ENCODE results near the gene NHS. TPM values are rescaled to one million over a fixed set of nuclear protein-coding genes. Genes with fewer than 3 reads are reported as not detected.

Gene NHS
- total and polyA plus RNA-seq, 2 of the 13 experiments (the other 11 are each of a cell fraction or from before 2014, with no cell fraction given) = 0.02 TPM; not detected in 1

DNA sequence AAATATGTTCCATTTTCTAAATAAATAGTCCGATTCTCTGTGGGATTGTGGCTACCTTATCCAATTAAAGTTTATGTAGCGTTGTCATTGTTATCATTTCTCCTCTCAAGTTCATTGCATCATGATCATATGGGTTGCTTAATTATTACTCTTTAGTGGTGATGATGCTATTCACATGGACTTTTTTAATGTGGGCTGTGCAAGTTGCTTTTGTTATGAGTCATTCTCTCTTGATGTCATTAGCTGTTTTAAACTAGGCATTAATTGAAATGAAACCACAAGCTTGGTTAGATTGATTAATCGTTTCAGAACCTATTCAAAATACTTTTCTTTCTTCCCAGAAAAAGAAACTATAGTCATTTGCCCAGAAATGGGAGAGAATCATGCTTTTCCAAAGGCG is 38.2 kb downstream of the NHS start:
- 41% methylated on average over 4 of the region's 4 CpGs for WGBS (ENCODE audit: low lambda C conversion rate)
- Histone ChIP-seq H3K9me3 (ENCODE audit: low read length) (no peaks in the 10 kb centered on the region), H3K4me3 (replicated peaks in 1 of 3; ENCODE audit: insufficient read depth in 1 of 3, low read depth in 2 of 3, low read length in 3 of 3) (no peak overlapping the region), H2AFZ (ENCODE audit: low read length) (no peak overlapping the region), H3K79me2 (ENCODE audit: insufficient read depth, low read length) (no peaks in the 10 kb centered on the region), H3K27me3 (ENCODE audit: control insufficient read depth in 1 of 2, insufficient read depth in 2 of 2, low read length in 2 of 2) (no peaks in the 10 kb centered on the region), H3K4me2 (ENCODE audit: low read depth, low read length) (no peak overlapping the region), H3K27ac (ENCODE audit: extremely low read length, insufficient read depth, low read length) (no peak overlapping the region), H3K4me1 (ENCODE audit: insufficient read depth, low read length) (no peaks in the 10 kb centered on the region), H3K9ac (ENCODE audit: insufficient read depth, low read depth, low read length) (no peak overlapping the region), H3K36me3 (replicated peaks in 1 of 2; ENCODE audit: control insufficient read depth in 1 of 2, insufficient read depth in 2 of 2, low read length in 2 of 2) (no peaks in the 10 kb centered on the region), H4K20me1 (ENCODE audit: insufficient read depth, low read length) (no peaks in the 10 kb centered on the region)
- ATAC-seq (no peak), DNase-seq (ENCODE audit: low spot score) (no peak), FAIRE-seq (no peak)
- intact Hi-C loops (cut with micrococcal nuclease; ENCODE audit: unreplicated experiment) (no loop called here), in situ Hi-C loops (cut with HindIII; ENCODE audit: extremely low pct_ligation_motif_present, low pct_unique_long_range_greater_than_20kb) (no loop called here)
- POLR2A ChIA-PET = interaction anchor here (0.6 kb wide), 1 partner anchor 1303 kb away, joined by 4 read pairs; no protein-coding TSS in a partner anchor
- BruUV-seq (replicated peaks) = no TSS peak
- CTCF ChIA-PET (ENCODE audit: low intra/inter-chr PET ratio, low total read pairs) = no interaction called here
- TF ChIP-seq KAT2B (IDR thresholded peaks at IDR 0.05; ENCODE audit: borderline replicate concordance, low read depth, low read length) (no peak), ZNF17 (CRISPR knock-in tag; IDR thresholded peaks at IDR 0.05) (no peak), ZNF547 (CRISPR knock-in tag; IDR thresholded peaks at IDR 0.05) (no peak), DRAP1 (CRISPR knock-in tag; IDR thresholded peaks at IDR 0.05) (no peak), RBM22 (optimal IDR thresholded peaks at IDR 0.05; ENCODE audit: low read length) (no peak), GLI4 (CRISPR knock-in tag; IDR thresholded peaks at IDR 0.05; ENCODE audit: borderline replicate concordance) (no peak), SMC3 (IDR thresholded peaks at IDR 0.05; ENCODE audit: low read length) (no peak), RARG (CRISPR knock-in tag; IDR thresholded peaks at IDR 0.05; ENCODE audit: low read depth) (no peak), GTF3A (CRISPR knock-in tag; conservative IDR thresholded peaks at IDR 0.05) (no peak), ZNF441 (CRISPR knock-in tag; IDR thresholded peaks at IDR 0.05; ENCODE audit: borderline replicate concordance) (no peak), ZNF605 (CRISPR knock-in tag; IDR thresholded peaks at IDR 0.05) (no peak), ZNF18 (CRISPR knock-in tag; IDR thresholded peaks at IDR 0.05; ENCODE audit: insufficient replicate concordance) (no peak), PAX8 (CRISPR knock-in tag; IDR thresholded peaks at IDR 0.05; ENCODE audit: borderline replicate concordance) (no peak)
- TF ChIP-seq, protein P1, sequence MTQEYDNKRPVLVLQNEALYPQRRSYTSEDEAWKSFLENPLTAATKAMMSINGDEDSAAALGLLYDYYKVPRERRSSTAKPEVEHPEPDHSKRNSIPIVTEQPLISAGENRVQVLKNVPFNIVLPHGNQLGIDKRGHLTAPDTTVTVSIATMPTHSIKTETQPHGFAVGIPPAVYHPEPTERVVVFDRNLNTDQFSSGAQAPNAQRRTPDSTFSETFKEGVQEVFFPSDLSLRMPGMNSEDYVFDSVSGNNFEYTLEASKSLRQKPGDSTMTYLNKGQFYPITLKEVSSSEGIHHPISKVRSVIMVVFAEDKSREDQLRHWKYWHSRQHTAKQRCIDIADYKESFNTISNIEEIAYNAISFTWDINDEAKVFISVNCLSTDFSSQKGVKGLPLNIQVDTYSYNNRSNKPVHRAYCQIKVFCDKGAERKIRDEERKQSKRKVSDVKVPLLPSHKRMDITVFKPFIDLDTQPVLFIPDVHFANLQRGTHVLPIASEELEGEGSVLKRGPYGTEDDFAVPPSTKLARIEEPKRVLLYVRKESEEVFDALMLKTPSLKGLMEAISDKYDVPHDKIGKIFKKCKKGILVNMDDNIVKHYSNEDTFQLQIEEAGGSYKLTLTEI (CRISPR knock-in tag; conservative IDR thresholded peaks at IDR 0.05) = no peak
- TF ChIP-seq, protein P2, sequence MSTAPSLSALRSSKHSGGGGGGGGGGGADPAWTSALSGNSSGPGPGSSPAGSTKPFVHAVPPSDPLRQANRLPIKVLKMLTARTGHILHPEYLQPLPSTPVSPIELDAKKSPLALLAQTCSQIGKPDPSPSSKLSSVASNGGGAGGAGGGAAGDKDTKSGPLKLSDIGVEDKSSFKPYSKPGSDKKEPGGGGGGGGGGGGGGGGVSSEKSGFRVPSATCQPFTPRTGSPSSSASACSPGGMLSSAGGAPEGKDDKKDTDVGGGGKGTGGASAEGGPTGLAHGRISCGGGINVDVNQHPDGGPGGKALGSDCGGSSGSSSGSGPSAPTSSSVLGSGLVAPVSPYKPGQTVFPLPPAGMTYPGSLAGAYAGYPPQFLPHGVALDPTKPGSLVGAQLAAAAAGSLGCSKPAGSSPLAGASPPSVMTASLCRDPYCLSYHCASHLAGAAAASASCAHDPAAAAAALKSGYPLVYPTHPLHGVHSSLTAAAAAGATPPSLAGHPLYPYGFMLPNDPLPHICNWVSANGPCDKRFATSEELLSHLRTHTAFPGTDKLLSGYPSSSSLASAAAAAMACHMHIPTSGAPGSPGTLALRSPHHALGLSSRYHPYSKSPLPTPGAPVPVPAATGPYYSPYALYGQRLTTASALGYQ (CRISPR knock-in tag; IDR thresholded peaks at IDR 0.05) = no peak
- TF ChIP-seq, protein P3, sequence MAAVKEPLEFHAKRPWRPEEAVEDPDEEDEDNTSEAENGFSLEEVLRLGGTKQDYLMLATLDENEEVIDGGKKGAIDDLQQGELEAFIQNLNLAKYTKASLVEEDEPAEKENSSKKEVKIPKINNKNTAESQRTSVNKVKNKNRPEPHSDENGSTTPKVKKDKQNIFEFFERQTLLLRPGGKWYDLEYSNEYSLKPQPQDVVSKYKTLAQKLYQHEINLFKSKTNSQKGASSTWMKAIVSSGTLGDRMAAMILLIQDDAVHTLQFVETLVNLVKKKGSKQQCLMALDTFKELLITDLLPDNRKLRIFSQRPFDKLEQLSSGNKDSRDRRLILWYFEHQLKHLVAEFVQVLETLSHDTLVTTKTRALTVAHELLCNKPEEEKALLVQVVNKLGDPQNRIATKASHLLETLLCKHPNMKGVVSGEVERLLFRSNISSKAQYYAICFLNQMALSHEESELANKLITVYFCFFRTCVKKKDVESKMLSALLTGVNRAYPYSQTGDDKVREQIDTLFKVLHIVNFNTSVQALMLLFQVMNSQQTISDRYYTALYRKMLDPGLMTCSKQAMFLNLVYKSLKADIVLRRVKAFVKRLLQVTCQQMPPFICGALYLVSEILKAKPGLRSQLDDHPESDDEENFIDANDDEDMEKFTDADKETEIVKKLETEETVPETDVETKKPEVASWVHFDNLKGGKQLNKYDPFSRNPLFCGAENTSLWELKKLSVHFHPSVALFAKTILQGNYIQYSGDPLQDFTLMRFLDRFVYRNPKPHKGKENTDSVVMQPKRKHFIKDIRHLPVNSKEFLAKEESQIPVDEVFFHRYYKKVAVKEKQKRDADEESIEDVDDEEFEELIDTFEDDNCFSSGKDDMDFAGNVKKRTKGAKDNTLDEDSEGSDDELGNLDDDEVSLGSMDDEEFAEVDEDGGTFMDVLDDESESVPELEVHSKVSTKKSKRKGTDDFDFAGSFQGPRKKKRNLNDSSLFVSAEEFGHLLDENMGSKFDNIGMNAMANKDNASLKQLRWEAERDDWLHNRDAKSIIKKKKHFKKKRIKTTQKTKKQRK (IDR thresholded peaks at IDR 0.05; ENCODE audit: low read length) = no peak
